Muscle of back (tissue), 11 donors: Measurements from ENCODE around the gene AOPEP. TPM values are rescaled to one million over a fixed set of nuclear protein-coding genes. Genes with fewer than 3 reads are reported as not detected.
A peak's percentile ranks its signal among the peaks of the same experiment; 100 is the strongest.

Source experiments
- DNase-seq, 3 donors: peaks; one replicate each; pipeline versions ENCODE4 v3.0.0 to v3.0.0-alpha.2; 2013
- polyA plus RNA-seq, 10 donors: library from polyadenylated mRNA; unstranded; fragments of 120-200 nt; gene quantifications; one replicate each; pipeline ENCODE4 v1.2.1, GENCODE V29; 2013; ENCODE audit not compliant: insufficient read length in 10 of 10

Gene AOPEP
- polyA plus RNA-seq, 10 donors = 25.6 to 44.3 (median 32.8) TPM

- DNase-seq = no peak
These were observed 367.1 kb downstream of the AOPEP start for GRCh38 chr9:95093586-95093985.

GRCh38 chr9:95094002-95094401 lies 367.5 kb downstream of the AOPEP start:
- DNase-seq = no peak

GRCh38 chr9:95095641-95096355 lies 369.3 kb downstream of the AOPEP start:
- DNase-seq = no peak

GRCh38 chr9:95096381-95096780 lies 369.9 kb downstream of the AOPEP start:
- no peak for DNase-seq

- DNase-seq = no peak
These were observed 370.3 kb downstream of the AOPEP start for GRCh38 chr9:95096807-95097206.

- DNase-seq = no peak
These were observed 370.8 kb downstream of the AOPEP start for GRCh38 chr9:95097279-95097678.

GRCh38 chr9:95098391-95098921 lies 372.0 kb downstream of the AOPEP start:
- no peak for DNase-seq

GRCh38 chr9:95099321-95100070 lies 373.0 kb downstream of the AOPEP start:
- DNase-seq = no peak

GRCh38 chr9:95100071-95100627 lies 373.6 kb downstream of the AOPEP start:
- no peak for DNase-seq

- no peak for DNase-seq
These were observed 374.8 kb downstream of the AOPEP start for GRCh38 chr9:95101326-95101725.

GRCh38 chr9:95102001-95102433 lies 375.5 kb downstream of the AOPEP start:
- no peak for DNase-seq

GRCh38 chr9:95102572-95102971 lies 376.1 kb downstream of the AOPEP start:
- DNase-seq = no peak

GRCh38 chr9:95103281-95103771 lies 376.8 kb downstream of the AOPEP start:
- DNase-seq = no peak

GRCh38 chr9:95103871-95104580 lies 377.5 kb downstream of the AOPEP start:
- DNase-seq = no peak

GRCh38 chr9:95104581-95104960 lies 378.1 kb downstream of the AOPEP start:
- no peak for DNase-seq

GRCh38 chr9:95104980-95105379 lies 378.5 kb downstream of the AOPEP start:
- no peak for DNase-seq

GRCh38 chr9:95105519-95106287 lies 379.2 kb downstream of the AOPEP start:
- DNase-seq = no peak

GRCh38 chr9:95107001-95107749 lies 380.7 kb downstream of the AOPEP start:
- no peak for DNase-seq

GRCh38 chr9:95107976-95108375 lies 381.5 kb downstream of the AOPEP start:
- DNase-seq = peak in 1 of 3 donors; percentile 49

- DNase-seq = no peak
These were observed 382.3 kb downstream of the AOPEP start for GRCh38 chr9:95108777-95109176.
